Neuronal stem cell (in vitro differentiated cells): ENCODE results near the gene SLC38A7.

Experiments
- DNase-seq: peaks from one replicate; pipeline ENCODE4 v3.0.0-alpha.2; 2013; ENCODE audit warnings: low spot score
- H2AFZ ChIP-seq: one replicate; pipeline ENCODE4 v1.6.1; 2013; ENCODE audit warnings: mild to moderate bottlenecking, low read length, inconsistent platforms
- H2AK5ac ChIP-seq: 2 replicates; pipeline ENCODE4 v1.6.1; 2013; ENCODE audit warnings: low read depth, mild to moderate bottlenecking, inconsistent platforms, low read length, moderate library complexity, mixed read lengths
- H2BK120ac ChIP-seq: 2 replicates; pipeline ENCODE4 v1.6.1; 2013; ENCODE audit warnings: low read depth, mild to moderate bottlenecking, inconsistent platforms, low read length, moderate library complexity, mixed read lengths
- H2BK12ac ChIP-seq: one replicate; pipeline ENCODE4 v1.6.1; 2013; ENCODE audit warnings: low read length, inconsistent platforms
- H2BK15ac ChIP-seq: 2 replicates; pipeline ENCODE4 v1.6.1; 2013; ENCODE audit warnings: mild to moderate bottlenecking, low read length, inconsistent platforms, mixed read lengths
- H2BK5ac ChIP-seq: one replicate; pipeline ENCODE4 v1.6.1; 2013; ENCODE audit warnings: inconsistent platforms, mild to moderate bottlenecking, low read length, moderate library complexity
- H3K14ac ChIP-seq: one replicate; pipeline ENCODE4 v1.6.1; 2013; ENCODE audit warnings: low read length, inconsistent platforms
- H3K18ac ChIP-seq: 2 replicates; pipeline ENCODE4 v1.6.1; 2013; ENCODE audit warnings: low read length, inconsistent platforms
- H3K23ac ChIP-seq: 2 replicates; pipeline ENCODE4 v1.6.1; 2013; ENCODE audit warnings: low read depth, mild to moderate bottlenecking, mixed read lengths, low read length, inconsistent platforms; ENCODE audit not compliant: poor library complexity
- H3K27ac ChIP-seq: replicated peaks from 3 replicates; pipeline ENCODE4 v1.5.1; 2013; ENCODE audit warnings: low read length, inconsistent platforms
- H3K27me3 ChIP-seq, 3 experiments: 2 replicates each; pipeline ENCODE4 v1.6.1; 2013; ENCODE audit warnings: low read length in 3 of 3, mild to moderate bottlenecking in 2 of 3, inconsistent platforms in 1 of 3, low read depth in 1 of 3, mixed read lengths in 1 of 3, moderate library complexity in 1 of 3; ENCODE audit not compliant: control insufficient read depth in 3 of 3, insufficient read depth in 3 of 3
- H3K36me3 ChIP-seq, 2 donors: replicated peaks in 1 of 2; 2 replicates each; pipeline ENCODE4 v1.6.1; 2013; ENCODE audit warnings: low read length in 2 of 2; ENCODE audit not compliant: control insufficient read depth in 2 of 2, insufficient read depth in 2 of 2
- H3K4ac ChIP-seq: 2 replicates; pipeline ENCODE4 v1.6.1; 2013; ENCODE audit warnings: inconsistent platforms, mild to moderate bottlenecking, low read length, moderate library complexity
- H3K4me1 ChIP-seq, 2 donors: 1 replicate in 1 of 2; 2 replicates in 1 of 2; pipeline ENCODE4 v1.6.1; 2013; ENCODE audit warnings: low read length in 2 of 2, low read depth in 1 of 2; ENCODE audit not compliant: control insufficient read depth in 2 of 2, insufficient read depth in 1 of 2
- H3K4me2 ChIP-seq: one replicate; pipeline ENCODE4 v1.6.1; 2013; ENCODE audit warnings: mild to moderate bottlenecking, low read length, inconsistent platforms; ENCODE audit not compliant: insufficient read depth, poor library complexity, severe bottlenecking
- H3K4me3 ChIP-seq, 2 donors: 2 replicates each; pipeline ENCODE4 v1.5.1; 2013; ENCODE audit warnings: low read length in 2 of 2, mild to moderate bottlenecking in 2 of 2, inconsistent platforms in 1 of 2, moderate library complexity in 1 of 2
- H3K79me1 ChIP-seq: one replicate; pipeline ENCODE4 v1.6.1; 2013; ENCODE audit warnings: low read depth, mild to moderate bottlenecking, inconsistent platforms, low read length, moderate library complexity
- H3K9ac ChIP-seq: one replicate; pipeline ENCODE4 v1.6.1; 2013; ENCODE audit warnings: mild to moderate bottlenecking, low read depth, low read length, inconsistent platforms; ENCODE audit not compliant: poor library complexity
- H3K9me3 ChIP-seq, 2 donors: replicated peaks in 1 of 2; 2 replicates each; pipeline versions ENCODE3 to v1.6.1; 2013; ENCODE audit warnings: low read length in 2 of 2, mild to moderate bottlenecking in 2 of 2, inconsistent platforms in 1 of 2, low read depth in 1 of 2, mixed read lengths in 1 of 2, moderate library complexity in 1 of 2; ENCODE audit not compliant: control insufficient read depth in 2 of 2, insufficient read depth in 1 of 2
- H4K8ac ChIP-seq: one replicate; pipeline ENCODE4 v1.6.1; 2013; ENCODE audit warnings: low read depth, mild to moderate bottlenecking, inconsistent platforms, low read length, moderate library complexity
- H4K91ac ChIP-seq: one replicate; pipeline ENCODE4 v1.6.1; 2013; ENCODE audit warnings: low read length, low read depth, mild to moderate bottlenecking, inconsistent platforms; ENCODE audit not compliant: poor library complexity
- WGBS, 2 donors: extraction: QIAGEN DNeasy Blood & Tissue Kit; methylation state at CpG; one replicate each; pipeline ENCODE4 v1.1.7; 2013; ENCODE audit warnings: missing lambda C conversion rate in 2 of 2, mixed read lengths in 1 of 2; ENCODE audit not compliant: insufficient read length in 2 of 2, insufficient replicate concordance in 1 of 2; ENCODE audit errors: extremely low coverage in 2 of 2; 5-methylcytosine and 5-hydroxymethylcytosine counted together

SLC38A7 gene

GRCh38 chr16:58658796-58659211, 25.8 kb downstream of the SLC38A7 start:
- H3K79me1 ChIP-seq = no peaks in the 10 kb centered on the region
- H3K27ac ChIP-seq = no peak overlapping the region
- no CpG with 5 or more reads among the region's 3 CpGs for WGBS, 2 donors
- no peaks in the 10 kb centered on the region for H3K36me3 ChIP-seq
- no peak overlapping the region for H2BK120ac ChIP-seq
- H3K9me3 ChIP-seq = no peaks in the 10 kb centered on the region
- H3K23ac ChIP-seq = no peak overlapping the region
- H2BK15ac ChIP-seq = no peak overlapping the region
- H2AK5ac ChIP-seq = no peak overlapping the region
- H3K18ac ChIP-seq = no peak overlapping the region
- no peak overlapping the region for H3K4me2 ChIP-seq
- no peaks in the 10 kb centered on the region for H3K27me3 ChIP-seq
- H2BK5ac ChIP-seq = no peak overlapping the region
- no peak overlapping the region for H3K4me3 ChIP-seq
- peaks cover 0 to 5% of the 10 kb centered on the region in 2 donors for H3K4me1 ChIP-seq
- no peak overlapping the region for H2AFZ ChIP-seq
- H4K8ac ChIP-seq = no peak overlapping the region
- H4K91ac ChIP-seq = no peak overlapping the region
- DNase-seq = no peak
- H3K4ac ChIP-seq = no peak overlapping the region
- no peak overlapping the region for H3K14ac ChIP-seq
- no peak overlapping the region for H2BK12ac ChIP-seq
- no peak overlapping the region for H3K9ac ChIP-seq

- H2BK12ac ChIP-seq = no peak overlapping the region
- no peak overlapping the region for H2AK5ac ChIP-seq
- H3K4ac ChIP-seq = no peak overlapping the region
- no CpG with 5 or more reads among the region's 4 CpGs for WGBS, 2 donors
- H3K36me3 ChIP-seq = no peaks in the 10 kb centered on the region
- no peak overlapping the region for H2BK120ac ChIP-seq
- no peaks in the 10 kb centered on the region for H3K27me3 ChIP-seq
- H2AFZ ChIP-seq = no peak overlapping the region
- no peak for DNase-seq
- no peak overlapping the region for H3K9ac ChIP-seq
- no peak overlapping the region for H2BK5ac ChIP-seq
- peaks cover 2 to 5% of the 10 kb centered on the region in 2 donors for H3K4me1 ChIP-seq
- no peaks in the 10 kb centered on the region for H3K9me3 ChIP-seq
- H3K4me2 ChIP-seq = no peak overlapping the region
- H4K8ac ChIP-seq = no peak overlapping the region
- no peak overlapping the region for H3K18ac ChIP-seq
- no peak overlapping the region for H3K23ac ChIP-seq
- no peak overlapping the region for H4K91ac ChIP-seq
- no peak overlapping the region for H3K27ac ChIP-seq
- H2BK15ac ChIP-seq = no peak overlapping the region
- no peak overlapping the region for H3K4me3 ChIP-seq
- no peak overlapping the region for H3K14ac ChIP-seq
- H3K79me1 ChIP-seq = no peaks in the 10 kb centered on the region
Measured at GRCh38 chr16:58656899-58657298, 27.7 kb downstream of the SLC38A7 start.

- H3K9ac ChIP-seq = no peak overlapping the region
- H3K27ac ChIP-seq = no peak overlapping the region
- H2BK120ac ChIP-seq = no peak overlapping the region
- no peak overlapping the region for H2BK5ac ChIP-seq
- no CpG with 5 or more reads among the region's 8 CpGs for WGBS, 2 donors
- no peak for DNase-seq
- no peak overlapping the region for H4K91ac ChIP-seq
- no peak overlapping the region for H4K8ac ChIP-seq
- no peak overlapping the region for H3K4me2 ChIP-seq
- no peaks in the 10 kb centered on the region for H3K79me1 ChIP-seq
- no peak overlapping the region for H2BK15ac ChIP-seq
- no peak overlapping the region for H3K4me3 ChIP-seq
- no peak overlapping the region for H2AK5ac ChIP-seq
- no peak overlapping the region for H3K14ac ChIP-seq
- no peaks in the 10 kb centered on the region for H3K9me3 ChIP-seq
- H3K4ac ChIP-seq = no peak overlapping the region
- H2AFZ ChIP-seq = peak overlapping the region; percentile 67
- H3K18ac ChIP-seq = no peak overlapping the region
- H3K4me1 ChIP-seq = peaks cover 2 to 5% of the 10 kb centered on the region in 2 donors
- H3K27me3 ChIP-seq = no peaks in the 10 kb centered on the region
- no peak overlapping the region for H3K23ac ChIP-seq
- no peaks in the 10 kb centered on the region for H3K36me3 ChIP-seq
- no peak overlapping the region for H2BK12ac ChIP-seq
Measured at GRCh38 chr16:58655215-58655596, 29.4 kb downstream of the SLC38A7 start.

GRCh38 chr16:58654560-58655214, 29.9 kb downstream of the SLC38A7 start:
- H3K27ac ChIP-seq = no peak overlapping the region
- no peak overlapping the region for H2BK12ac ChIP-seq
- no peak overlapping the region for H2AK5ac ChIP-seq
- H2BK5ac ChIP-seq = no peak overlapping the region
- no peak overlapping the region for H3K4ac ChIP-seq
- DNase-seq = no peak
- H2BK120ac ChIP-seq = no peak overlapping the region
- H3K79me1 ChIP-seq = no peaks in the 10 kb centered on the region
- no peak overlapping the region for H3K14ac ChIP-seq
- no peaks in the 10 kb centered on the region for H3K27me3 ChIP-seq
- H2BK15ac ChIP-seq = no peak overlapping the region
- no CpG with 5 or more reads among the region's 7 CpGs for WGBS, 2 donors
- no peak overlapping the region for H4K91ac ChIP-seq
- H2AFZ ChIP-seq = peak overlapping the region; percentile 67
- H3K36me3 ChIP-seq = no peaks in the 10 kb centered on the region
- H4K8ac ChIP-seq = no peak overlapping the region
- no peak overlapping the region for H3K4me2 ChIP-seq
- H3K18ac ChIP-seq = no peak overlapping the region
- no peak overlapping the region for H3K9ac ChIP-seq
- H3K4me1 ChIP-seq = peaks cover 2 to 5% of the 10 kb centered on the region in 2 donors
- no peak overlapping the region for H3K23ac ChIP-seq
- H3K4me3 ChIP-seq = no peak overlapping the region
- H3K9me3 ChIP-seq = no peaks in the 10 kb centered on the region
